H1 (cell line): ENCODE measurements around the gene ADRM1.

Source experiments
- CBX5 ChIP-seq: fragments of 300-800, 300-1000 bp; sonication (generic); IDR thresholded peaks from 2 replicates; pipeline ENCODE4 v1.7.1; 2016; ENCODE audit warnings: antibody characterized with exemption, low read length, low read depth
- EZH2 ChIP-seq: fragments of 200-600 bp; sonication (generic); IDR thresholded peaks from 2 replicates; pipeline ENCODE4 v1.7.1; 2012; ENCODE audit warnings: low read depth, mild to moderate bottlenecking, moderate library complexity, low read length, inconsistent platforms; ENCODE audit not compliant: severe bottlenecking
- GABPA ChIP-seq: IDR thresholded peaks from 2 replicates; pipeline ENCODE4 v1.6.1; 2011; ENCODE audit warnings: mild to moderate bottlenecking, low read length, moderate library complexity, borderline replicate concordance; ENCODE audit not compliant: insufficient read depth
- NRF1 ChIP-seq: IDR thresholded peaks from 2 replicates; pipeline ENCODE4 v1.6.1; 2011; ENCODE audit warnings: mild to moderate bottlenecking, low read depth, low read length, improper control_type of control experiment
- POLR2A ChIP-seq, 2 experiments: IDR thresholded peaks; 1 replicate in 1 of 2; 2 replicates in 1 of 2; pipeline ENCODE4 v1.6.1; 2011; ENCODE audit warnings: low read depth in 2 of 2, low read length in 2 of 2, mild to moderate bottlenecking in 2 of 2; ENCODE audit errors: control extremely low read depth in 1 of 2
- SIN3A ChIP-seq, 2 experiments: IDR thresholded peaks in 1 of 2; conservative IDR thresholded peaks in 1 of 2; 2 replicates each; pipeline ENCODE4 v1.6.1; 2011 to 2012; ENCODE audit warnings: low read length in 2 of 2, improper control_type of control experiment in 1 of 2, low read depth in 1 of 2, mild to moderate bottlenecking in 1 of 2
- YY1 ChIP-seq: IDR thresholded peaks from 2 replicates; pipeline ENCODE4 v1.6.1; 2011; ENCODE audit warnings: low read depth, mild to moderate bottlenecking, low read length
- TF ChIP-seq, protein P1 (sequence below), 3 experiments: IDR thresholded peaks; 1 replicate in 2 of 3; 2 replicates in 1 of 3; pipeline versions ENCODE4 v1.5.1 to v1.6.1; 2011; ENCODE audit warnings: low read length in 3 of 3, mild to moderate bottlenecking in 3 of 3, inconsistent platforms in 2 of 3, low read depth in 1 of 3, moderate library complexity in 1 of 3; ENCODE audit not compliant: insufficient read depth in 1 of 3; ENCODE audit errors: control extremely low read depth in 1 of 3
- TF ChIP-seq, protein P2 (sequence below): IDR thresholded peaks from 2 replicates; pipeline ENCODE4 v1.6.1; 2012; ENCODE audit warnings: low read length, inconsistent platforms

DNA sequence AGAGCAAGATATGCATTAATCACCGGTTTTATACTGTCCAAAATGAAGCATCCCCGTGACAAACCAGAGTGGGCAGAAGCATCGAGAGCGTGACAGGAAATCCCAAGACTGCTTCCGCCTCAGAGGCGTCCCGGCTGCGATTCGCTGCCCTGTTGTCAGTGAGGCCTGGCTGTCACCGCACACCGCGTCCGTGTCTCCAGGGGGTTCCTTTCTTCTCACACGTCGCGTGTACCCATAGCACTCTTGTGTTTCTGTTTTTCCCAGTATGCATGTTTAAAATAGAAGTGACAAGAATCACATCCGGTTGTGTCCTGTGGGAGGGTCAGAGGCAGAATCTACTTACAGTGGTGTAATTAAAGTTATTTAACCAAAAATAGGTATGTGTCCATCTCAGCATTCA, 8.3 kb upstream of the ADRM1 start:
- TF ChIP-seq, protein P1, sequence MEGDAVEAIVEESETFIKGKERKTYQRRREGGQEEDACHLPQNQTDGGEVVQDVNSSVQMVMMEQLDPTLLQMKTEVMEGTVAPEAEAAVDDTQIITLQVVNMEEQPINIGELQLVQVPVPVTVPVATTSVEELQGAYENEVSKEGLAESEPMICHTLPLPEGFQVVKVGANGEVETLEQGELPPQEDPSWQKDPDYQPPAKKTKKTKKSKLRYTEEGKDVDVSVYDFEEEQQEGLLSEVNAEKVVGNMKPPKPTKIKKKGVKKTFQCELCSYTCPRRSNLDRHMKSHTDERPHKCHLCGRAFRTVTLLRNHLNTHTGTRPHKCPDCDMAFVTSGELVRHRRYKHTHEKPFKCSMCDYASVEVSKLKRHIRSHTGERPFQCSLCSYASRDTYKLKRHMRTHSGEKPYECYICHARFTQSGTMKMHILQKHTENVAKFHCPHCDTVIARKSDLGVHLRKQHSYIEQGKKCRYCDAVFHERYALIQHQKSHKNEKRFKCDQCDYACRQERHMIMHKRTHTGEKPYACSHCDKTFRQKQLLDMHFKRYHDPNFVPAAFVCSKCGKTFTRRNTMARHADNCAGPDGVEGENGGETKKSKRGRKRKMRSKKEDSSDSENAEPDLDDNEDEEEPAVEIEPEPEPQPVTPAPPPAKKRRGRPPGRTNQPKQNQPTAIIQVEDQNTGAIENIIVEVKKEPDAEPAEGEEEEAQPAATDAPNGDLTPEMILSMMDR (IDR thresholded peaks at IDR 0.05; ENCODE audit: control extremely low read depth in 1 of 3, insufficient read depth in 1 of 3, low read depth in 1 of 3, low read length in 3 of 3) = no peak
- TF ChIP-seq NRF1 = no peak
- TF ChIP-seq, protein P2, sequence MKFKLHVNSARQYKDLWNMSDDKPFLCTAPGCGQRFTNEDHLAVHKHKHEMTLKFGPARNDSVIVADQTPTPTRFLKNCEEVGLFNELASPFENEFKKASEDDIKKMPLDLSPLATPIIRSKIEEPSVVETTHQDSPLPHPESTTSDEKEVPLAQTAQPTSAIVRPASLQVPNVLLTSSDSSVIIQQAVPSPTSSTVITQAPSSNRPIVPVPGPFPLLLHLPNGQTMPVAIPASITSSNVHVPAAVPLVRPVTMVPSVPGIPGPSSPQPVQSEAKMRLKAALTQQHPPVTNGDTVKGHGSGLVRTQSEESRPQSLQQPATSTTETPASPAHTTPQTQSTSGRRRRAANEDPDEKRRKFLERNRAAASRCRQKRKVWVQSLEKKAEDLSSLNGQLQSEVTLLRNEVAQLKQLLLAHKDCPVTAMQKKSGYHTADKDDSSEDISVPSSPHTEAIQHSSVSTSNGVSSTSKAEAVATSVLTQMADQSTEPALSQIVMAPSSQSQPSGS = no peak
- TF ChIP-seq YY1 = no peak
- TF ChIP-seq EZH2 = no peak
- no peak for TF ChIP-seq CBX5
- TF ChIP-seq GABPA = no peak
- no peak for TF ChIP-seq POLR2A (IDR thresholded peaks at IDR 0.05; ENCODE audit: control extremely low read depth in 1 of 2, low read depth in 2 of 2, low read length in 2 of 2)
- no peak for TF ChIP-seq SIN3A (conservative IDR thresholded peaks at IDR 0.05 in 1 of 2, IDR thresholded peaks at IDR 0.05 in 1 of 2; ENCODE audit: low read depth in 1 of 2, low read length in 2 of 2)
